IPS-NIHi7 (cell line): ENCODE results near the gene PLA2G2C.
"Not testable (repeated sequence)": the region's sequence is repeated elsewhere in the genome, so short reads cannot be mapped to it uniquely, and the experiment has no call there.

Experiments
- DNase-seq: peaks from one replicate; pipeline ENCODE4 v3.0.0; 2012; ENCODE audit warnings: mixed read lengths; ENCODE audit errors: extremely low spot score

The PLA2G2C gene

GRCh38 chr1:20185834-20186782 is at the start of gene PLA2G2C, which contains the start of gene UBXN10:
Gene PLA2G2C (minus strand): TSS chr1:20186518. CDS start chr1:20177363, 9,155 bp downstream.
Gene UBXN10 (plus strand): TSS chr1:20186096. CDS start chr1:20190562, 4,466 bp downstream.
- DNase-seq, result peak; percentile 77

DNA sequence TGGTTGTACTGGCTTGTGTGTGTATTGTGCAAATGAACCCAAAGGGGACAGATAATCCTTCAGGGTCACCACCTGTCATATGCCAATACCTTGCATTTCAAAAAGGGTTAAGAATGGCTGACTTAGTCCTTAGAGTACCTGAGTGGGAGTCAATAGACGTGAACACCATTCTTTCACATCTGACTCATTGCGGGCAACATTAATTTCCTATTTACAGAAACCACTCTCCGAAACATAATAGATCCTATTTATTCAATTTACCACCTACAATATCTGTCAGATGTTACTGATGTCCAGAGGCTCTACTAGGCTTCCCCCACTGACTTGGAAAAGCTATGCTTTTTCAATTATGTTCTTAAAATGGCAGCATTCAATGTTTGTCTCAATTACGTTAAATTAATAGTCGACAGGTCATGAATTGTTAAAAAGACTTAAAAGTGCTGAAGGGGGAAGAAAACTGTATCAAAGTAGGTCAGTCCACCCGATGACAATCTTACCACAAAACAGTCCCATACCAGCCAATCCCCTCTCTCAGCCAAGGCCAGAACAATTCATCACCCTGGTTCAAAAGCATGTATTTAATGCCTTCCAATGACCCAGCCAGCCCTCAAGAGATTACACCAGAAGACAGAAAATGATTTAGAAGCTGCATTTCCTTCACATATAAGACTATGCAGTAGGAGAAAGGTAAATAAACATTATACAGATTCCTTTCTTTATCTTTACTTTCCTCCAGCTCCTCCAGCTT is 48.6 kb upstream of the PLA2G2C start:
- DNase-seq, result no peak

GRCh38 chr1:20233866-20234265 is 47.5 kb upstream of the PLA2G2C start:
- no peak for DNase-seq

- peak; percentile 30 for DNase-seq
Observed at GRCh38 chr1:20233394-20233793, 47.1 kb upstream of the PLA2G2C start.

- not testable (repeated sequence) for DNase-seq
Observed at GRCh38 chr1:20232564-20232963, 46.2 kb upstream of the PLA2G2C start.

GRCh38 chr1:20229171-20229570 is 42.9 kb upstream of the PLA2G2C start:
- no peak for DNase-seq

DNA sequence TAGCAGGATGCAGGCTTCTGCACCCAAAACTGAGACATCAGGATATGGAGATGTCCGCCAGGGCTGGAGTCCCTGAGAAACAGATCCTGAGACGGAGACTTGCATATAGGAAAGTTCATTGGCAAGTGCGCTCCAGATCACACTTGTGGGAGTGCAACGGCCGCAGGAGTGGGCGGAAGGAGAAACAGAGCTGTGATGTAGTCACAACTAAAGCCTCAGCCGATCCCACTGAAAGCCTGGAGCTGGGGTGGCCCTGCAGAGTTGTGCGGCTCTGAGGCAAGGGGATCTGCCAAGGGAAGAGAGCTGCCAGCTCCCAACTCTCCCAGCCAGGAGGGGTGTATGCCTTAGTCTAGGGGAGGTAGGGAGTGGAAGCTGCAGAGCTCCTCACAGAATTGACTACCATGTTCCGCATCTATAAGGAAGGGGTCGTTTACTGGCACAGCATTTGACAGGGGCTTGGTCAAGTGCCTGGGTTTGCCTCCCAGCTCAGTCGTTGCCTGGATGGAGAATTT is 42.1 kb upstream of the PLA2G2C start:
- no peak for DNase-seq

GRCh38 chr1:20227704-20228103 is 41.4 kb upstream of the PLA2G2C start:
- peak; percentile 28 for DNase-seq

DNA sequence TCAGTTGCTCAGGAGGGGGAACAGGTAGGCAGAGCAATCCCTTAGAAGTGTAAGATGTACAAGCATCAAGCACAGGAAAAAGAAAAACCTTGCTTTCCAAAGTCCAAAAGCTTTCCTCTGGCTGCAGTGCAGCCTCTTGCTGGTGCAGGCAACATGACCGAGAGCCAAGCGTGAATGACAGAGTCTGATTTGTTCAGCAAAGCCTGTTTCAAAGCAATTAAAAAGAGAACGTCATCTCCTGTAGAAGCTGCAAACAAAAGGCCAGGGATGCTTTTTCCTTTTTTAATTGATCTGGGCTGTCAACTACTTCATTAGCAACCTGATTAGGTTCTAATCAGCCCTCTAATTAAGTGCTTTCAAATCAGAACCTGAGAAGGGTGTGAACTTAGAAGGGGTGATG is 38.2 kb upstream of the PLA2G2C start:
- DNase-seq, result no peak

DNA sequence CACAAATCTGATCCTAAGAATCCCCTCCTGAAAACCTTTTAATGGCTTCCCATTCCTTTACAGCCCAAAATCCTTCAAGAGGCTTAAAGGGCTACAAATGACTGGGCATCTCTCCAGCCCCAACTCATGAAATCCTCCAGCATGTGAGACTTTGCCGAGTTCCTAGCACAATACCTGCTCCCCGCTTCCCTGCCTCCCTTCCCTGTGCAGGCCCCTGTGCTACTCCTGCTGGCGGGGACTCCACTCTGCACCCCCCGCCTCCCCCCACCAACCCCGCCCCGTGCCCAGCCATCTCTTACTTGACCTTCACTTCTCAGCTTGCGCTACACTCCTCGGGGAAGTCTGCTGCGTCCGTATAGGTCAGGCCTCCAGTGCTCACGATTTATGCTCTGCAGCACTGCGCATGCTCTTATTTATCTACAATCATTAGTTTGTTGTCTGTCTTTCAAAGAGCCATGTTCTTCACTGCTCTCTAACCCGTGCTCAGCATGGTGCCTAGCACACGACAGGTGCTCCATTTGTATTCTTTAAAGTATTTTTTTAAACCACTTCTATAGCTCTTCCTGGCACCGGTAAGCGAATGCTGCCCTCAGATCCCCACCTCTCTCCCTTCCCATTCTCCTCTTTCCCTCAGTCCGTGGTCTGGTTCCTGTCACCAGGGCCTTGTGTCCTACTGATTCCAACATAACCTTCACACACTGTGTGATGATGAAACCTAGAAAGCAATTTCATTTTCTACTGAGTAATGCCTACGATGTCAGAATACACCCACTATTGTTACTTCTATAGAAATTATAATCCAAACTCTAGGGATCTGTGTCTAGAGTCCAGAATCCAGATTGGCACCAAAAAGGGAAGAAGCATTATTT is 37.5 kb upstream of the PLA2G2C start:
- DNase-seq, result peak; percentile 41

DNA sequence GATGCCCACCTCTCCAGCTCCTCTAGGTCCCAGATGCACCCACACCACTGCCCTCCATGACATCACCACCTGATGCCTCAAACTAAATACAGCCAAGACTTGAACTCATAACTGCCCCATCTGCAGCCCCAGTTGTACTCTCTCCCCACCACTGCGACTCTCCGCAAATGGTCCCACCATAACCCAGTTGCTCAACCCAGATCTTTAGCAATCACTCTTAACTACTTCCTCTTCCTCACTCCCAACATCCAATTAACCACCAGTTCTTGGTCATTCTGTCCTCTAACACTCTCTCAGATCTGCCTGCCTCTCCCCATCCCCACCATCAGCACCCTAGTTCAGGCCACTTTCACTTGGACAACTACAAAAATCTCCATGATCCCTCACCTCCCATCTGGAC is 36.8 kb upstream of the PLA2G2C start:
- DNase-seq, result no peak

DNA sequence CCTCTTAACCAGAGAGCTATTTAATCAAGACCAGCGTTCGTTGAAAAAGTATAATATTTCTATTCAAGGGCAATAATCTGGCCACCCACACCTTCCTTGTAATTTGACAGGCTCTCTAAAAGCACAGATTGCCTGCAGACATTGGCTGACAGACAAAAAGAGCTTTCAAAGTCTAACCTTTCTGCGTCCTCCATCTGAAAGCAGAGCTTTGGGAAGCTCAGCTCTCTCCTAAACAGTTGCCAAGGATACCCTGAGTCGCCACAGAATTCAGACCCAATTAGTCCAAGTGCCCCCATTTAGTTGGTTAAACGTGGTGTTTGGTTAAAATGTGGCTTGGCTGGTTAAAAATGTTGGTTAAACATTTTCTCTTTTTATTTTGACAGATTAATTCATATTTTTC is 33.7 kb upstream of the PLA2G2C start:
- no peak for DNase-seq

- not testable (repeated sequence) for DNase-seq
Observed at GRCh38 chr1:20219053-20219452, 32.7 kb upstream of the PLA2G2C start.

DNA sequence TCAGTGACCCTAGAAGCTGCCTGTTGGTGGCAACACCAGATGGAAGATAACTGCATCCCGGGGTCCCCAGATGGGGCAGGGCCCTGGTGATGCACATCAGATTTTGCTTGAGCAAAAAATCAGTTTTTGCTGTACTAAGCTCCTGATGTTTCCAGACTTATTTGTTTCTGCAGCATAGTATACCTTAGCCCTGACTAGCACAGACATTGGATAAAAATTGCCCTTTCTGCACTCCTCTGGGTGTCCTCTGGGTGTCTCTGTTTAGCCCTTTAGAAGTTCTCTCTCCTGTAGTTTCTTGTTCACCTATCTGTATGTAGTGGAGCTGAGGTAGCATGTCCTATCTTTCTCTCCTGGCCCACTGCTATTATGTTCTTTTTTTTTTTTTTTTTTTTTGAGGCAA is 30.3 kb upstream of the PLA2G2C start:
- peak; percentile 49 for DNase-seq

- no peak for DNase-seq
Observed at GRCh38 chr1:20215716-20216115, 29.4 kb upstream of the PLA2G2C start.

DNA sequence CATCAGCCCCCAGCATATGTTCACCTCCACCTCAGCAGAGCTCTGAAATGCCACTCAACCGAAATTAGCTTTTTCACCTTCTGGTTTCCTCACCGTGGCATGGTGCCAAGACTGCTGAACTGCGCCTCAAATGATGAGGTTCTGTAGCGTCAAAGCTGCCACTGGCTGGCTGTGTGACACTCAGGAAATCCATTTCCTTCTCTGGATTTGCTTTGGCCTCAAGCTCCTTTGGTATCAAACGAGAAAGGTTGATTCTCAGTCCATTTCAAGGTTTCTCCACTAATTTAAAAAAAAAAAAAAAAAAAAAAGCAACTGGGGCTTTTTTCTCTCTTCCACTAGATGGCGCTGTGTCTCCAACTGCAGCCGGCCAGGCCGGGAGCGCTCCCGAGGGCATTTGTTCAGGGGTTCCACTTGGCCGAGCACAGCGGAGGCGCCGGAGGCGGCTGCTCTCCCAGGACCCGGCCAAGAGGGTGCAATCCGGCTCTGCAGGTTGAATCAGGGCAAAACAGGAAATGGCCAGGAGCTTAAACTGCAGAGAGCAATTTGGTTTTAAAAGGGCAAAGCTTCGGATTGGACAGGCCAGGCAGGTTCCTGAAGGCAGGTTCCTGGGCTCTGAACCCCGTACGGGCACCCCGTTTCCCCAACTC is 26.5 kb upstream of the PLA2G2C start:
- peak; percentile 93 for DNase-seq

DNA sequence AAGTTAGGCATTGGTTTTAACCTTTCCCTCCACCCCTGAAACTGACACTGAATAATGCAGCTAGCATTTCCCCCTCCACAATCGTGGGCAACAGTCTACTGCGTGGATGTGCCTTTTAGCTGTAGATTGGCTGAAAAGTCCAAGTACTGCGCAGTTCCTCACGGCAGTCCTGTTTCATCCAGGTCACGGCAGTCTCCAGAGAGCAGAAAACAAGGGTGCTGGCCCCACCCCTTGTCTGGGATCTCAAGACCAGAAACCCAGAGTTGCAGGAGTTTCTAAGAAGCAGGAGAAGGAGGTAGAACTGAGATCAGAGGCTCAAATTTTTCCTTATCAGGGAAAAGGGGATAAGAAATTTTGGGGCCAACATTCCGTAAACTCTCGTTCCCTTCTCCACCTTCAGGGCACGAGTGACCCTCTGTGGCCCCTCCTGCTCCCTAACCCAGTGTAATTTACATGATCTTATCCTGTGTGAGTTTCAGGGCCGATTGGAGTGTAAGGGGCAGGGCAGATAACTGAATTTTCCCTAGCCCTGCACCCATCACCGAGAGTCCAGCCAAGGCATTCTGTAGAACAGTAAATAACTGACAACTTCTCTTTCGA is 25.9 kb upstream of the PLA2G2C start:
- no peak for DNase-seq

DNA sequence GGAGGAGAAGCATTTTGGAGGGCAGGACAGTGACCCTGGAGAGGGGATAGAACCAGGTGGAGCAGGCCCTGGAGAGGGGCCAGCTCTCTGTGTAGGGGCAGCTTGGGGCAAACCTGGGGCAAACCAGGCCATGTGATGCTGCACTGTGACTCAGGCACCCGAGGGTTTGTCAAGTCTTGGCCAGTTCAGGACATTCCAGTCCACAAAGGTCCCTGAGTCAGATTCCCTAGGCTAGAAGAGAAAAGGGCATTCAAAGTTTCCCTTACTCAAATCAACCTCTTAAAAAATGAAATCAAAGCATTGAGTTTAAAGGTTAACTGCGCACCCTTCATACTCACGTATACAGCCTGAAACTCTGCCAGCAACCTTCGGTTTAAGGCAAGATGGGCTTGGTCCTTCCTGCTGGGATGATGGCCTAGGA is 25.2 kb upstream of the PLA2G2C start:
- no peak for DNase-seq

DNA sequence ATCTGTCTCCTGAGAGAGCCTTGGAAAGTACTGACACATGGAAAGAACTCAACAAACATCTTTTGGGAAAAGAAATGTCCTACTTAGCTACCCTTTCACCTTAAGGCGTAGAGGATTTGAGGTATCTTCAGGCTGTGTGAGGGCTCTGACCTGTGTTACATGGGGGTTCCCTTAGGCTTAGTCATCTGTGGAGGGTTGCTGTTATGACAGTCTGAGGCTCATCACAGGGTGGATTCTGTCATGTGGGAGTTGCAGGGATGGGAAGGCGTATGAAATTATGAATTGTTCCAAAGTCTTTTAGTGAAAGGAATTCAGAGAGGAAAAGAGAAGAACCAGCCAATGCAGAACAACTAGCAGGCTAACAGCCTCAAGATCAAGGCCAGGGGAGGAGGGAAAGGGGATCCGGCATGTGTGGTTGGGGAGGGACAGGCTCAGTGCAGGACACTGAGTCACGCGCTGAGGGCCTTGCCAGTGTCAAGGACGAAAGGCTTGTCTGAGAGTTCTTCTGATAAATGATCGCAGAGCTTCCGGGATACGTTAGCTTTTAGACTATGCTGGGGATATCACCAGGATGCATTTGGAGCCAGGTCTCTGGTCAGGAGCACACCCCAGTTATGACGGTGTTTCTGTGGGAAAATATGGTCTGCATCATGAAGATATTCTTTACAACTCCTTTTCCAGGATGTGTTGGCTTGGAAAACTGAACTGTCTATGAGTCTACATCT is 24.6 kb upstream of the PLA2G2C start:
- no peak for DNase-seq

DNA sequence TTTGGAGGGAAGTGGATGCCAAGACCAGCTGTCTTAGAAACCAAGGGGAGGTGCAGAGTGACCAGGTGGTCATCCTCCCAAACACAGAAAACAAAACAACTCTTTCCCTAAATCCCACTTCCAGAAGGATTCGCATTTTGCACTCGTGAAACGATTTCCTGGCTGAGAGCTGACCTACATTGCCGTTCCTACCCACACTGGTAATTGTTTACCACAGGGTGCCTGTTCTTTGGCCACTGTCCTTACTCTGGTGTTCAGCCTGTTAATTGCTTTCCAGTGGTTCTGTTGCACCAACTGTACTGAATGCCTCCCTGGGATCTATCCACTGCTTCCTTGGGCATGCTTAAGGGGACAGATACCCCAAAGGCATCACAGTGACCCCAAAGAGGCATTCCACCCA is 23.2 kb upstream of the PLA2G2C start:
- no peak for DNase-seq
